Measurements from ENCODE around the gene ANXA5. TPM values are rescaled to one million over a fixed set of nuclear protein-coding genes. Genes with fewer than 3 reads are reported as not detected.

ANXA5 gene
- total and polyA plus RNA-seq, 4 donors = 71.0 to 131 (median 87.0) TPM

- Histone ChIP-seq H3K4me3 (ENCODE audit: low read depth in 1 of 3, low read length in 3 of 3) (no peak overlapping the region), H3K27ac (ENCODE audit: low read depth in 1 of 2, low read length in 2 of 2) (no peak overlapping the region), H3K36me3 (ENCODE audit: control insufficient read depth in 4 of 4, insufficient read depth in 3 of 4, low read depth in 1 of 4, low read length in 3 of 4) (no peaks in the 10 kb centered on the region), H3K9ac (ENCODE audit: low read depth in 1 of 2, low read length in 2 of 2) (no peak overlapping the region), H3K9me3 (ENCODE audit: control insufficient read depth in 4 of 4, low read length in 3 of 4) (no peaks in the 10 kb centered on the region), H3K27me3 (ENCODE audit: control insufficient read depth in 4 of 4, insufficient read depth in 4 of 4, low read length in 3 of 4) (no peaks in the 10 kb centered on the region), H3K4me1 (ENCODE audit: control insufficient read depth in 4 of 4, insufficient read depth in 4 of 4, low read length in 3 of 4) (peaks cover 0 to 7% (median 0%) of the 10 kb centered on the region in 4 donors)
- TF ChIP-seq MAX (IDR thresholded peaks at IDR 0.05) = no peak
- TF ChIP-seq FOXA1 (IDR thresholded peaks at IDR 0.05) = no peak
- no peak for TF ChIP-seq CTCF (IDR thresholded peaks at IDR 0.05; ENCODE audit: low read depth, low read length, missing input control)
- no peak for TF ChIP-seq ATF3 (IDR thresholded peaks at IDR 0.05)
- no peak for TF ChIP-seq NR2F2 (IDR thresholded peaks at IDR 0.05)
- TF ChIP-seq GABPA (IDR thresholded peaks at IDR 0.05 in 1 of 2, conservative IDR thresholded peaks at IDR 0.05 in 1 of 2) = no peak
- no peak for TF ChIP-seq EGR1 (IDR thresholded peaks at IDR 0.05; ENCODE audit: low read depth in 2 of 2)
- TF ChIP-seq ZBTB33 (IDR thresholded peaks at IDR 0.05) = no peak
- no peak for TF ChIP-seq FOXA2 (IDR thresholded peaks at IDR 0.05)
- no peak for TF ChIP-seq TAF1 (conservative IDR thresholded peaks at IDR 0.05)
- no peak for TF ChIP-seq REST (IDR thresholded peaks at IDR 0.05)
- no peak for TF ChIP-seq RAD21 (IDR thresholded peaks at IDR 0.05)
- no peak for TF ChIP-seq HNF4A (conservative IDR thresholded peaks at IDR 0.05)
- TF ChIP-seq SP1 (IDR thresholded peaks at IDR 0.05) = no peak
- TF ChIP-seq RXRA (IDR thresholded peaks at IDR 0.05) = no peak
- DNase-seq (ENCODE audit: low spot score) = no peak
- 53% methylated on average over 1 of the region's 1 CpG for WGBS
Measured at GRCh38 chr4:121721700-121722099, 24.9 kb upstream of the ANXA5 start.

GRCh38 chr4:121720109-121720508 lies 23.3 kb upstream of the ANXA5 start:
- Histone ChIP-seq H3K4me1 (ENCODE audit: control insufficient read depth in 4 of 4, insufficient read depth in 4 of 4, low read length in 3 of 4) (peaks cover 0 to 7% (median 0%) of the 10 kb centered on the region in 4 donors), H3K27me3 (ENCODE audit: control insufficient read depth in 4 of 4, insufficient read depth in 4 of 4, low read length in 3 of 4) (no peaks in the 10 kb centered on the region), H3K36me3 (ENCODE audit: control insufficient read depth in 4 of 4, insufficient read depth in 3 of 4, low read depth in 1 of 4, low read length in 3 of 4) (no peaks in the 10 kb centered on the region), H3K9ac (ENCODE audit: low read depth in 1 of 2, low read length in 2 of 2) (no peak overlapping the region), H3K4me3 (ENCODE audit: low read depth in 1 of 3, low read length in 3 of 3) (no peak overlapping the region), H3K9me3 (ENCODE audit: control insufficient read depth in 4 of 4, low read length in 3 of 4) (no peaks in the 10 kb centered on the region), H3K27ac (ENCODE audit: low read depth in 1 of 2, low read length in 2 of 2) (no peak overlapping the region)
- TF ChIP-seq NR2F2 (IDR thresholded peaks at IDR 0.05) = no peak
- no peak for TF ChIP-seq RXRA (IDR thresholded peaks at IDR 0.05)
- no peak for TF ChIP-seq RAD21 (IDR thresholded peaks at IDR 0.05)
- no peak for TF ChIP-seq ATF3 (IDR thresholded peaks at IDR 0.05)
- TF ChIP-seq GABPA (IDR thresholded peaks at IDR 0.05 in 1 of 2, conservative IDR thresholded peaks at IDR 0.05 in 1 of 2) = no peak
- no peak for TF ChIP-seq YY1 (IDR thresholded peaks at IDR 0.05)
- no peak for TF ChIP-seq FOXA2 (IDR thresholded peaks at IDR 0.05)
- TF ChIP-seq EGR1 (IDR thresholded peaks at IDR 0.05; ENCODE audit: low read depth in 2 of 2) = no peak
- no peak for TF ChIP-seq CTCF (IDR thresholded peaks at IDR 0.05; ENCODE audit: low read depth, low read length, missing input control)
- TF ChIP-seq MAX (IDR thresholded peaks at IDR 0.05) = no peak
- no peak for TF ChIP-seq REST (IDR thresholded peaks at IDR 0.05)
- no peak for DNase-seq (ENCODE audit: low spot score)
- 70% methylated on average over 1 of the region's 1 CpG for WGBS
